NT2/D1 (cell line): ENCODE data around the gene THAP3.

ENCODE experiments used
- SUZ12 ChIP-seq: IDR thresholded peaks from 2 replicates; pipeline ENCODE4 v1.6.1; 2011; ENCODE audit not compliant: insufficient read length, insufficient read depth; ENCODE audit errors: extremely low read depth
- YY1 ChIP-seq: IDR thresholded peaks from 2 replicates; pipeline ENCODE4 v1.6.1; 2011; ENCODE audit not compliant: insufficient read length, insufficient read depth

GRCh38 chr1:6619045-6619444 is 5.6 kb upstream of the THAP3 start:
- TF ChIP-seq SUZ12: no peak
- TF ChIP-seq YY1: no peak
